D721Med (cell line): ENCODE results near the gene DICER1.

Source experiments
- DNase-seq: peaks from one replicate; pipeline ENCODE4 v3.0.0; 2011; ENCODE audit warnings: low spot score; ENCODE audit not compliant: insufficient read length
- FAIRE-seq: peaks from 2 replicates; lab custom pipeline; 2011; peaks lifted over from hg19 to GRCh38; lab: Jason Lieb, UNC
- TF ChIP-seq, protein P1 (sequence below): IDR thresholded peaks from 2 replicates; pipeline ENCODE4 v1.5.1; 2012; ENCODE audit warnings: mild to moderate bottlenecking, control low read depth; ENCODE audit not compliant: insufficient read depth; ENCODE audit errors: missing control alignments

DICER1 gene

DNA sequence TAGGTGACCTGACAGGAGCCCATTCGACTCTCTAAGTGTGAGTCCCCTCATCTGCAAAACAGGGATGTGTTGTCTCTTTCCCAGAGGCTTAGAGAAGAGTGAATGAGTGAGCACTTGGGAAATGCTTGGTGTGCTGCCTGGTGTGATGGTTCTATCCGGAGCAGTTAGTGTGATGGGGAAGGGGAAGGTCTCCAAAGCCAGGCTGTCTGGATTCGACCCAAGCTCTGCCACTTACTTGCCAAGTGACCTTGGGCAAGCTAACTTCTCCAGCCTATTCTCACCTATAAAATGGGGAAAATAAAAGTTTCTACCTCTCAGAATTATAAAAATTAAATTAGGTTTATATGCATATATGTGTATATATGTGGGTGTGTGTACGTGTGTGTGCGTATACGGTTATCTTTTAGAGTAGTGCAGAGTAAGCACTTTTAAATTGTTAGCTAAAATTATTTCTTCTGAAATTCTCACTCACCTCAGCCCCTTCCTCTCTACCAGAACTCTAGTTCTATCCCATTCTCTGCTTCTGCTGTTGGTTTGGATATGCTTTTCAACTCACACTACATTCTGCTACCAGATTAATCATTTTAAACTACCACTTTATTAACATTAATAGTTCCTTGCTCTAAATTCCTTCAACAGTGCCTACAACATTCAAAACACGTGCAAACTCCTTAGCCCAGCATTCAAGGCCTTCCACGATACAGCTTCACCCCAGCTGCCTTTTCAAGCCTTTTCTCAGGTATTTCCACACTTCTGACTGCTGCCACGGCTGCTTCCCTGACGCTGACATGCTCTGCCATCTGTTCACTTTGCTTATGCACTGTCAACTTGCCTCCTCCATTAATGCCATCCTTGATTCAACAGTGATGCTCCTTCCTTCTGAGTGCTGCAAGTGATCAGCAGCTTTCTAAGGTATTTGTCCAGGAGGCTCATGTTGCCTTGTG lies 55.3 kb downstream of the DICER1 start:
- TF ChIP-seq, protein P1, sequence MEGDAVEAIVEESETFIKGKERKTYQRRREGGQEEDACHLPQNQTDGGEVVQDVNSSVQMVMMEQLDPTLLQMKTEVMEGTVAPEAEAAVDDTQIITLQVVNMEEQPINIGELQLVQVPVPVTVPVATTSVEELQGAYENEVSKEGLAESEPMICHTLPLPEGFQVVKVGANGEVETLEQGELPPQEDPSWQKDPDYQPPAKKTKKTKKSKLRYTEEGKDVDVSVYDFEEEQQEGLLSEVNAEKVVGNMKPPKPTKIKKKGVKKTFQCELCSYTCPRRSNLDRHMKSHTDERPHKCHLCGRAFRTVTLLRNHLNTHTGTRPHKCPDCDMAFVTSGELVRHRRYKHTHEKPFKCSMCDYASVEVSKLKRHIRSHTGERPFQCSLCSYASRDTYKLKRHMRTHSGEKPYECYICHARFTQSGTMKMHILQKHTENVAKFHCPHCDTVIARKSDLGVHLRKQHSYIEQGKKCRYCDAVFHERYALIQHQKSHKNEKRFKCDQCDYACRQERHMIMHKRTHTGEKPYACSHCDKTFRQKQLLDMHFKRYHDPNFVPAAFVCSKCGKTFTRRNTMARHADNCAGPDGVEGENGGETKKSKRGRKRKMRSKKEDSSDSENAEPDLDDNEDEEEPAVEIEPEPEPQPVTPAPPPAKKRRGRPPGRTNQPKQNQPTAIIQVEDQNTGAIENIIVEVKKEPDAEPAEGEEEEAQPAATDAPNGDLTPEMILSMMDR = no peak
- peak; percentile 55 for FAIRE-seq
- DNase-seq = no peak

DNA sequence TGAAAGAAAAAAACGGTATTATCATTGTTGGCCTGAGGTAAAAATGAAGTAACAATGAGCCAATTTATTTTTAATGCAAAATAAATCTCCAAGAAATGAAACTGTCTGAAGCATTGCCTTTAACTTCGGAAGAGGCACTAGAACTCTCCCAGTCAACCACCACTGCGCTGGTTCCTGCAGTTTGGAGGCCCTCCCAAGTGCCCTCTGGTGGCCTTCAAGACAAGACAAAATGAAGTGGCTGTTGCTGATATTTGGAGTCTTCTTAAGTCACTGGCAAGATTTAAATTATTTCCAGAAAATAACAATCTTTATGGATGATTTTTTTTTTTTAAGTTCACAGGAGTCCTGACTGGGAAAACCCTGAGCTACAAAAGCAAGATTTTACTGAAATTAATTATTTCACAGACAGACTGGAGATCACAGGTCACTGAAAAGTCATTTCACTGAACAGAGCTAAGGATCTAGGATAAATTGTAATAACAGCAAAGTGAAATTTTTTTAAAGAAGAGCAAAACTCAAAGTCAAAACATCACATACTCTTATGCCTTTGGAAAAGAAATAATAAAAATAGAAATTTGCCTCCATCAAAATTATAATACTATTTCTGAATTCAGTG lies 58.2 kb downstream of the DICER1 start:
- DNase-seq = no peak
- TF ChIP-seq, protein P1 = peak; percentile 56
- FAIRE-seq = no peak

DNA sequence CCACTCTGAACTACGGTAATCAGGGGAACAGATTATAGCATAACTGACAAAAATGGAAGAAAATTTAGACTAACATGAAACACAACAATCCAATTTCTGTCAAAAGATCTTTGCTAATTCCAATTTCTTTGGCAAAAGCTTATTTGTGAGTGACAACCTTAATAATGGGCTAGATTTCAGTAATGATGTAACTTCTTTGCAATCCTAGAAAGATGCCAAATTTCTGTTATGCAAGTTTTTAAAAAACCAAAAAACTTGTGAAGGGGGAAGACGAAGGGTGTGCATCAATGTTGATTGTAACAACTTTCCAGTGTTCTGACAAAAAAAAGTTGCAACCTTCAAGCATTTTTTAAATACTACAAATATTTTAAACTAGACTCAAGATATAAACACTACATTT lies 59.9 kb downstream of the DICER1 start:
- FAIRE-seq (no peak), DNase-seq (no peak)
- TF ChIP-seq, protein P1 = no peak

DNA sequence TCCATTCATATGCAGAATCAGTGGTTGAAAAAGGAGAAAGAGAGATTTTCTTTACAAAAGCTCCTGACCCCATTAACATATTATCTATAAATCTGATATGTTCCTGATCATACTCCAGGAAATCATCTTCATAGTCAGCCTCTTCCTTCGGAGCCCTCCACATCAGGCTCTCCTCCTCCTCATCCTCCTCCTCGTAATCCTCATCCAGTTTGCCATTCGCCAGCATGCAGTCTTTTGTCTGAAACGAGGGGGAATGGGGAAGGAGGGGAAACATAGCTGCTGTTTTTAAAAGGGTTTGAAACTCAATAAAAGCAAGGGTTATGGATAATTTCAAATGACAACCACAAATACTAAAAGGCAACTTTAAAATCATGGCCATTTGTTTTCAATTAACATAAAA lies 60.9 kb downstream of the DICER1 start:
- DNase-seq (no peak), FAIRE-seq (no peak)
- TF ChIP-seq, protein P1 = no peak

DNA sequence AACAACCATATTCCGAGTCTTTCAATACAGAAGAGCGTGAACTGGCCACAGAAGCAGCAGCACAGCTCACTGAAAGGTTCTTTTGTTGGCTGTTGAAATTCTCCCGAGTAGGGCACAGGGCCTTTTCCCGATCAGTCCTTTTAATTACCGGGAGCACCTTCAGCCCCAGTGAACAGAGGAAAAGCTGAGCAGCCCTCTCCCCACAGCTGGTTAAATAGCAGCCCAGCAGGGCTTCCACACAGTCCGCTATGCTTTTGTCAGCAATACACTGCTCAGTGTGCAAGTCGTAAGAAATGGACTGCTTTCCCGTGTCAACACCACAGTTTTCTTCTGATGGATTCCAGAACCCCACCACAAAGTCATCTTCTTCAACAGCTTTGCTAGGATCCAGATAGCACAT lies 61.3 kb downstream of the DICER1 start:
- DNase-seq (no peak), FAIRE-seq (no peak)
- TF ChIP-seq, protein P1 = no peak

DNA sequence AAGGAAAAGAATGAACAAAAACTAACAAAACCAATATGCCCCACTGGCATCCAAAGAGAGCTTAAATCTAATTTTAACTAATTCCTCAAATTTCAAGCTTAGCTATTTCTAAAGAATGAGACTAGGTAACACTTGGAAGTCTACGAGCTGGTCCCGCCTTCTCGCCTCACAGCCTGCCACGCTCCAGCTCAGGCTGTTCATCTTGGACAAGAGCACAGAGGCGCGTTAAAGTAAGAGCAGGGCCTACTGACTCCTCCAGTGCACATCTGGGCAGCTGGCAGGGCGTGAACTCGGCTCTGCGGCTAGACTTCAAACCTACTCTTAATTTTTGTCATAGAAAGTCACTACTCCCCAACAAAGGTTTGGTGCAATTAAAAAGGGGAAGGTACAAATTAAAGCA lies 64.6 kb downstream of the DICER1 start:
- no peak for FAIRE-seq
- TF ChIP-seq, protein P1 = no peak
- DNase-seq = no peak
